Activated naive CD8-positive, alpha-beta T cell (primary cell): ENCODE data around the gene MYO1E.
A peak's percentile ranks its signal among the peaks of the same experiment; 100 is the strongest.
"Not testable (repeated sequence)": the region's sequence is repeated elsewhere in the genome, so short reads cannot be mapped to it uniquely, and the experiment has no call there.

Source experiments
- H3K27ac Mint-ChIP-seq: one replicate; pipeline ENCODE4 v1.8.0; 2021; ENCODE audit warnings: mixed read lengths
- H3K27me3 Mint-ChIP-seq: one replicate; pipeline ENCODE4 v1.8.0; 2021; ENCODE audit warnings: mixed read lengths
- H3K36me3 Mint-ChIP-seq: one replicate; pipeline ENCODE4 v1.8.0; 2021; ENCODE audit warnings: mixed read lengths
- H3K4me1 Mint-ChIP-seq: one replicate; pipeline ENCODE4 v1.8.0; 2021; ENCODE audit warnings: low read depth, mixed read lengths
- H3K4me3 Mint-ChIP-seq: one replicate; pipeline ENCODE4 v1.8.0; 2021; ENCODE audit warnings: mild to moderate bottlenecking, mixed read lengths
- H3K9me3 Mint-ChIP-seq: one replicate; pipeline ENCODE4 v1.8.0; 2021; ENCODE audit warnings: low read depth, mixed read lengths

MYO1E gene

DNA sequence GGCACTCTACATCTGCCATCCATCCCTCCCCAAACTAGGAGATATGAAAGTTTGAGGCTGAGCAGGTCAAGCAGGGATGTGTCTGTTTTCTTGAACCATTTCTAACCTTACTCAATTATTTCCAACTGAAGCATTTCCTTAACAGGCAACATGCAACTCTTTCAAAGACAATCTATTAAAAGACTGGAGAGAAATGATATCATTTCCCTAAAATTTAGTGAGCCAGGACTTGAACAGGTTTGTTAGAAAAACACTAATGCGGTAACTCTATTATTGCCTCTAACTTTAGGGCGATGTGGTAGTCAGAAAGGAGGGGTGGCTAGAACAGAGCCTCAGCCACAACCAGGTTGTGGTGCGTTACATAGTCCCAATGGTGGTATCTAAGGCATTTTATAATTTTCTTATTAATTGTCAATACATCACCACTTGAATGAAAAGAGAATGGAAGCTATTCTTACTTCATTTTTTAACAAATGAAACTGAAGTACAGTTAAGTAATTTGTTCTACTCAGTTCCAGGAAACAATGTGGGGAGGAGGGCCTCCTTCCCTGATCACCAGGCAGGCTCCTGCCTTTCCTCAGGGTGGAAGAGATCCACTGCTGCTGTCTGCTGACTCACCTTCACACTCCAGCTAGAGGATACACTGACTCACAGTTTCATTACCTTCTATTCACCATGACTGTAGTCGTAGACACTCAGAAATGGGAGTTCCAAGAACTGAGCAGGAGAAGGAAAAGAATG lies 22.8 kb downstream of the MYO1E start:
- Mint-ChIP-seq H3K4me3 (peak overlapping the region; percentile 8), H3K27ac (peak overlapping the region; percentile 70), H3K4me1 (peaks cover 35% of the 10 kb centered on the region)

DNA sequence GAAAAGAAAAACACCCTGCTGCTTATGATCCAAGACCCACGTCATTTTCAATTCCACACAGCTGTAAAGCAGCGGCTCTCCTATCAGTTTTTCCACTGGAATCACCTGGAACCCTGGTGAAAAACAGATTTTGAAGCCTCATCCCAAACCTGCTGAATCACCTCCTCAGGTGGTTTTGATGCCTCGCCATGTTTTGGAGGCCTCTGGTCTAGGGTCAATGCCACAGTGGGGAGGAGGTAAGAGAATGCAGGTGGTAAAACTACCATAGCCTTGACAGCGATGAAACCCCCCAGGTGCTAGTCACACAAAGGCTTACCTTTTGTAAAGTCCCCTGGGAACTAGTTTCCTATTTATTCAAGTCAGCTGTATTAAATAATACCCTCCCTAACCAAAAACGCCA lies 24.8 kb downstream of the MYO1E start:
- Mint-ChIP-seq H3K4me3 (no peak overlapping the region), H3K9me3 (peaks cover 1% of the 10 kb centered on the region), H3K36me3 (peaks cover 1% of the 10 kb centered on the region), H3K4me1 (peaks cover 23% of the 10 kb centered on the region), H3K27ac (no peak overlapping the region), H3K27me3 (no peaks in the 10 kb centered on the region)

More for the DNA sequence above, 22.8 kb downstream of the MYO1E start:
- Mint-ChIP-seq H3K9me3 (no peaks in the 10 kb centered on the region), H3K27me3 (no peaks in the 10 kb centered on the region), H3K36me3 (no peaks in the 10 kb centered on the region)

DNA sequence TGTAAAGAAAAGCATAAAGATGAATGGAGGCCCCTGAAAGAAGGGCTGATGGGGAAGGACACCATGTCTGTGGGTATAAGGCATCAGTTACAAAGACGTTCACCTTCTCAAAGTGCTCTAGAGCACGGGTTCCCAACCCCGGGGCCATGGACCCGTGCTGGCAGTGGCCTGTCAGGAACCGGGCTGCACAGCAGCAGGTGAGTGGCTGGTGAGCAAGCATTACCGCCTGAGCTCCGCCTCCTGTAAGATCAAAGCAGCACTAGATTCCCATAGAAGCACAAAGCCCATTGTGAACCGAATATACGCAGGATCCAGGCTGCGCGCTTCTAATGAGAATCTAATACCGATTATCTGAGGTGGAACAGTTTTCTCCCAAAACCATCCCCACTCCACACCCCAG lies 25.7 kb downstream of the MYO1E start:
- Mint-ChIP-seq H3K36me3 (peaks cover 7% of the 10 kb centered on the region), H3K27me3 (peaks cover 1% of the 10 kb centered on the region), H3K9me3 (peaks cover 11% of the 10 kb centered on the region), H3K4me1 (peaks cover 16% of the 10 kb centered on the region), H3K4me3 (no peak overlapping the region), H3K27ac (no peak overlapping the region)

DNA sequence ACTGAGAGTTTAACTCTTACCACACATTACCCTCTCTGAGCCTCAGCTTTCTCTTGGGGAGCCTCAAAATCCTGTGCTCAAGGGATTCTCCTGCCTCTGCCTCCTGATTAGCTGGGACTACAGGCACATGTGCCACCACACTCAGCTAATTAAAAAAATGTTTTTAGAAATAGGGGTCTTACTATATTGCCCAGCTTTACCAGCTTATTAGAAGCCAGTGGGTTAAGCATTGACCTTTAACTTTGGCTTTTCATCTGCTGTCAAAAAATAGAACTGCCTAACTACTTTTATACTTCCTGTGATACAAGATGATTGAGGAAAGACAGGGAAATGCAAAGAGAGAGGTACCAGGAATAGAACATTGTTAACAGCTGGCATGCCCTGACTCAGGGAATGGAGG lies 27.3 kb downstream of the MYO1E start:
- H3K4me3 Mint-ChIP-seq, result no peak overlapping the region
- peaks cover 8% of the 10 kb centered on the region for H3K36me3 Mint-ChIP-seq
- peaks cover 3% of the 10 kb centered on the region for H3K27me3 Mint-ChIP-seq
- H3K4me1 Mint-ChIP-seq, result peaks cover 11% of the 10 kb centered on the region
- H3K27ac Mint-ChIP-seq, result no peak overlapping the region
- peaks cover 12% of the 10 kb centered on the region for H3K9me3 Mint-ChIP-seq

DNA sequence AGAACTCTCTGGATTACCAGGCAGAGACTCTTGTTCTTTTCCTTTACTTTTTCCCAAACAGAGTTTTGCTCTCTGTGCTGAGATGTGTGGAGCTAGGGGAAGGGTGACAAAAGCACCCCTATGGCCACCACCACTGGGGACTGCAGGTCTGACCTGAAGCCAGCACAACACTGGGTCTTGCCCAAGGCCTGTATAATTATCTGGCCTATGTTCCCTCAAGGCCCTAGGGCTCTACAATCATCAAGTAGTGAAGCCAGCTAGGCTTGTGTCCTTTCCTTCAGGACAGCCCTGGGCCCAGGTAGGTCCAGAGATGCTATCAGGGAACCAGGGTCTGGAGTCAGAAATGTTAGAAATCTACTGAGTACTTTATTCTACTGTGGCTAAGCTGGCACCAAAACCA lies 28.4 kb downstream of the MYO1E start:
- H3K27me3 Mint-ChIP-seq, result peaks cover 3% of the 10 kb centered on the region
- peaks cover 8% of the 10 kb centered on the region for H3K36me3 Mint-ChIP-seq
- peaks cover 2% of the 10 kb centered on the region for H3K4me1 Mint-ChIP-seq
- peaks cover 12% of the 10 kb centered on the region for H3K9me3 Mint-ChIP-seq
- H3K4me3 Mint-ChIP-seq, result no peak overlapping the region
- no peak overlapping the region for H3K27ac Mint-ChIP-seq

DNA sequence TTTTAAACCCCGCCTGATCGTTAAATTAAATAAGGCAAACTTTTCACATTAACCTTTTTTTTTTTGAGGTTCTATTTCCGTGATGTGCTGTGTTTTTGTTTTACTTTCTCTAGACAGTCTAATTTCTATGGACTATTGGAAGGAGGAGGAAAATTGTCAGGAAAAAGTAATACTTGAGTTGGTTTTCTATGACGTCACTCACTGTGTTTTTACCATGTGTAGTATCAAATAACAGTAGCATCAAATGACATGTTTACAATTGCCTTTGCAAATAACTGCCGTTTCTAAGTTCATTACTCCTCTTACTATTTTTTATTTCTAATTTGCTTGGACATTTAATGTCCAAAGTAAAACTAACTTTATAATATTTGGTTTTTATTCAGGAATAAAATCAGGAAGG lies 32.3 kb downstream of the MYO1E start:
- peaks cover 8% of the 10 kb centered on the region for H3K36me3 Mint-ChIP-seq
- H3K9me3 Mint-ChIP-seq, result peaks cover 12% of the 10 kb centered on the region
- H3K27me3 Mint-ChIP-seq, result peaks cover 3% of the 10 kb centered on the region
- H3K4me1 Mint-ChIP-seq, result no peaks in the 10 kb centered on the region
- H3K4me3 Mint-ChIP-seq, result no peak overlapping the region
- H3K27ac Mint-ChIP-seq, result no peak overlapping the region

DNA sequence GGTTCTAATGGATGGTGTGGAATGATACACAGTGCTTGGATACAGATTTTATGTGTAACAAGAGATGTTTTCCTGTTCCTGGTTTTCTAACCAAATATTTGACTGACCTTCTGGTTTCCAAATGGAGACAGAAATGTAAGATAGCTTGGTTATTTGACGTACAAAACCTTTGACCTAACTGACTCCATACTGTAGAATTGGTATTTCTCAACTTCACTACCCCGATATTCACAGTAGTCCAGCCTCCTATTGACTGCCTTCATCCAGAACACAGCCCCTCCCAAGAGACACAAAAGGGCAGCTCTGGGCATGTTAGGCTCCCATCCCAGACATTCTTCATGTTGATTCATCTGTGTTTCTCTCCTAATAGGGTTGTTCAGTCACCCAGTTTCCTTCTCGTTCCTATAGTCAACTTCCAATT lies 33.4 kb downstream of the MYO1E start:
- no peak overlapping the region for H3K4me3 Mint-ChIP-seq
- peaks cover 3% of the 10 kb centered on the region for H3K27me3 Mint-ChIP-seq
- H3K4me1 Mint-ChIP-seq, result no peaks in the 10 kb centered on the region
- no peak overlapping the region for H3K27ac Mint-ChIP-seq
- peaks cover 8% of the 10 kb centered on the region for H3K36me3 Mint-ChIP-seq
- H3K9me3 Mint-ChIP-seq, result peaks cover 12% of the 10 kb centered on the region

DNA sequence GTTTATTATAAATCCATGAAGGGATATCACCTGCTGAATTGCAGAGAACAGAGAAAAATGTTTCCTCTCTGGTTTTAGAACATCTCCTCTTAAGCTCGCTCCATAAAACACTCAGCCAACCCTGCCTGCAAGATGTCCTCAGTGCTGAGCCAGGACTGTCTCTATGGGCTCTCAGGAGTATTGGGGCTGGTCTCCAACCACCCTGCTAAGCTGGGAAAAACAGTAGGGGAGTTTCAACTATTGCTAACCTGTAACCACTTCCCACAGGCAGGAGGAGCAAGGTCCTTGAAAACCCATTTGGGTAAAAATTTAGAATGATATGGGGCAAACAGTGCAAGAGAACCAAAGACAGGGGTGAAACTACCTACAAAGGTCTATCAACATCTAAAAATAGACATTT lies 34.3 kb downstream of the MYO1E start:
- Mint-ChIP-seq H3K9me3 (peaks cover 12% of the 10 kb centered on the region), H3K27ac (no peak overlapping the region), H3K4me3 (no peak overlapping the region), H3K4me1 (no peaks in the 10 kb centered on the region), H3K36me3 (peaks cover 8% of the 10 kb centered on the region), H3K27me3 (peaks cover 3% of the 10 kb centered on the region)

DNA sequence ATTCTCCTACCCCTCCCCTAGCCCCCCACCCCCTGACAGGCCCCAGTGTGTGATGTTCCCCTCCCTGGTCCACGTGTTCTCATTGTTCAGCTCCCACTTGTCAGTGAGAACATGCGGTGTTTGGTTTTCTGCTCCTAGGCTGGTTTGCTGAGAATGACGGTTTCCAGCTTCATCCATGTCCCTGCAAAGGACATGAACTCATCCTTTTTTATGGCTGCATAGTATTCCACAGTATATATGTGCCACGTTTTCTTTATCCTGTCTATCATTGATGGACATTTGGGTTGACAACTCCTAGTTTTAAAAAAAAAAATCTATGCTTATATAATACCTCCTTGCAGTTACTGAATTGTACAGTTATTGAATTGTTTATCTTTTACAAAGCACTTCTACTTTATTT lies 35.9 kb downstream of the MYO1E start:
- H3K36me3 Mint-ChIP-seq, H3K4me3 Mint-ChIP-seq, H3K27ac Mint-ChIP-seq, H3K4me1 Mint-ChIP-seq, H3K27me3 Mint-ChIP-seq, H3K9me3 Mint-ChIP-seq: not testable (repeated sequence)

DNA sequence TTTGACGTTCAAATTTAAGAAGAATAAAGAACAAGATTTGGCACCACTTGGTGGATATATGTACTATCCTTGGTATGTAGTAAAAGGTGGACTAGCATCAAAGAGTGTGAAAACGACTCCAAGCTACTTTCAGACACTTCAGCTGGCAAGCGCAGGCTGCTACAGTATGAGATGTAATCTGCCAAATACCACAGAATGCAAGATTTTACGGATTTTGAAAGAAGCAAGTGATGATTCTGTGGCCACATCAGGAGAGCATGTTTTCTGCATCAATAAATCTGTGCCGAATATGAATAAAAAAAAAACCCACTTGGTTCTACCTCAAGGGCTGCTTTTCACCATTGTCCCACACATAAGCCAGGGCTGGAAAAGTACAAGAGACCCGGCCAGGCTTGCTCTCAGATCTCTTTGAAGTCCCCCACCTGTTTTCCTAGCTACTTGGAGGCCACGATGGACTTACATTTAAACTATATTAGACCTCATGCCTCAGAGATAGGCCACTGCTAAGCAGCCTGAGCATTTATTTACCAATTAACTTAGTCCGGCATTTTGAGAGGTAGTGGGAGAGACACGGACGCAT lies 37.4 kb downstream of the MYO1E start:
- Mint-ChIP-seq H3K27me3 (no peaks in the 10 kb centered on the region), H3K27ac (no peak overlapping the region), H3K4me1 (no peaks in the 10 kb centered on the region), H3K9me3 (no peaks in the 10 kb centered on the region), H3K4me3 (no peak overlapping the region), H3K36me3 (no peaks in the 10 kb centered on the region)

DNA sequence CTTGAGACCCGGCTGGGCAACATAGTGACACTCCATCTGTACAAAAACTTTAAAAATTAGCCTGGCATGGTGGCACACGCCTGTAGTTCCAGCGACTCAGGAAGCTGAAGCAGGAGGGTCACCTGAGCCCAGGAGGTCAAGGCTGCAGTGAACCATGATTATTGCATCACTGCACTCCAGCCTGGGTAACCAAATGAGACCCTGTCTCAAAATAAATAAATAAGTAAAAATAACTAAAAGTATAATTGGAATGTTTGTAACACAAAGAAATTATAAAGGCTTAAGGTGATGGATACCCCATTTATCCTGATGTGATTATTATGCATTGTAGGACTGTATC lies 38.6 kb downstream of the MYO1E start:
- H3K36me3 Mint-ChIP-seq, result no peaks in the 10 kb centered on the region
- H3K9me3 Mint-ChIP-seq, result no peaks in the 10 kb centered on the region
- H3K27ac Mint-ChIP-seq, result no peak overlapping the region
- H3K27me3 Mint-ChIP-seq, result peaks cover 2% of the 10 kb centered on the region
- no peak overlapping the region for H3K4me3 Mint-ChIP-seq
- no peaks in the 10 kb centered on the region for H3K4me1 Mint-ChIP-seq

DNA sequence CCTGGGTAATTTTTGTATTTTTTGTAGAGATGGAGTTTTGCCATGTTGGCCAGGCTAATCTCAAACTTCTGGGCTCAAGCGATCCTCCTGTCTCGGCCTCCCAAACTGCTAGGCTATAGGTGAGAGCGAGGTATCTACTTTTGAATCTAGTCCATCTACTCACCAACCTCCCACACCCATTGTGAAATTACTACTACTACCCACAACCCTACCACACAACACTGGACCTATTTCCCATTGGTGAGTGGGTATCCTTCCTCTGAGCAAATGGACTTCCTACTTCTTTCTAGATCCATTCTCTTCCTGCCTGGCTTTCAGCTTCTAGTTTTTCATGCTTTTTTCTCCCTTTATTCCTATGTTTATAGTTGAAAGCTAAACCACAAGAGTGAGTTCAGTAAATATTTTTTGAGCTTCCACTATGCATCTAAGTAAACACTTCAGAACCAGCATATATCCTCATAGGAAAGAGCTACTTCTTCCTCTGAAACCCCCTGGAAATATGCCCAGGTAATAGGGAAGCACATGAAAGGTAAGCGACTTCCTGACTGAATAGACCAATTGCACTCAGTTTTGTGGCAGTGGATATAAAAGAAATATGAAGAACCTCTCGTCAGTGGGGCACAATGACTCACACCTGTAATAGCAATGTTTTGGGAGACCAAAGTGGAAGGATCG lies 39.1 kb downstream of the MYO1E start:
- Mint-ChIP-seq H3K27ac (no peak overlapping the region), H3K4me3 (no peak overlapping the region), H3K4me1 (no peaks in the 10 kb centered on the region), H3K9me3 (no peaks in the 10 kb centered on the region), H3K36me3 (no peaks in the 10 kb centered on the region), H3K27me3 (peaks cover 2% of the 10 kb centered on the region)

DNA sequence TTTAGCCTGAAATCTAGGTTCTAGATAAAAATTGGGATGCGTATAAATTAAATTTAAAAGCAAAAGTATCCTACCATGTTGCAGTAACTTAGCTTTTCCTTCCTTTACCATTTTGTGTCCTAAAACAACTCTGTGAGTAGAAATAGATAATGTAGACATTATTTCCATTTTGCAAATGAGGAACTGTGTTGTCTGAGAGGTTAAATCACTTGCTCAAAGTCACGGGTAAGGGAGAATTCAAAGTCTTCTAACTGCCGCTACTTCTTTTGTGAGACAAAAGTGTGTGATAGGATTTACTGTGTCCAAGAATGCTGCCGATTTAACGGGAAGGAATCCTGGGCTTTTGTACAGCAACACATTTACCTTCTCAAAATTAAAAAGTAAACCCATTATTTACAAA lies 40.7 kb downstream of the MYO1E start:
- Mint-ChIP-seq H3K9me3 (no peaks in the 10 kb centered on the region), H3K4me3 (no peak overlapping the region), H3K36me3 (no peaks in the 10 kb centered on the region), H3K4me1 (peaks cover 6% of the 10 kb centered on the region), H3K27ac (no peak overlapping the region), H3K27me3 (peaks cover 2% of the 10 kb centered on the region)

DNA sequence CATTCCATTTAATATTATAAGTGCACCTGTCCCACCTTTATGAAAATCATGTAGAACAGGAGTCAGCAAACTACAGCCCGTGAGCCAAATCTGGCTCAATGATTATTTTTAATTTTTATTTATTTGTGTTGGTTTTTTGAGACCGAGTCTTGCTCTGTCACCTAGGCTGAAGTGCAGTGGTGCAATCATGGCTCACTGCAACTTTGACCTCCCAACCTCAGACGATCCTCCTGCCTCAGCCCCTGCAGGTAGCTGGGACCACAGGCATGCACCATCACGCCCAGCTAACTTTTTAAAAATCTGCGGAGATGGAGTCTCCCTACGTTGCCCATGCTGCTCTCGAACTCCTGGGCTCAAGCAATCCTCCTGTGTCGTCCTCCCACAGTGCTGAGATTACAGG lies 42.0 kb downstream of the MYO1E start:
- H3K4me3 Mint-ChIP-seq, result no peak overlapping the region
- H3K9me3 Mint-ChIP-seq, result no peaks in the 10 kb centered on the region
- H3K27me3 Mint-ChIP-seq, result peaks cover 2% of the 10 kb centered on the region
- H3K4me1 Mint-ChIP-seq, result peaks cover 6% of the 10 kb centered on the region
- H3K27ac Mint-ChIP-seq, result no peak overlapping the region
- H3K36me3 Mint-ChIP-seq, result no peaks in the 10 kb centered on the region

DNA sequence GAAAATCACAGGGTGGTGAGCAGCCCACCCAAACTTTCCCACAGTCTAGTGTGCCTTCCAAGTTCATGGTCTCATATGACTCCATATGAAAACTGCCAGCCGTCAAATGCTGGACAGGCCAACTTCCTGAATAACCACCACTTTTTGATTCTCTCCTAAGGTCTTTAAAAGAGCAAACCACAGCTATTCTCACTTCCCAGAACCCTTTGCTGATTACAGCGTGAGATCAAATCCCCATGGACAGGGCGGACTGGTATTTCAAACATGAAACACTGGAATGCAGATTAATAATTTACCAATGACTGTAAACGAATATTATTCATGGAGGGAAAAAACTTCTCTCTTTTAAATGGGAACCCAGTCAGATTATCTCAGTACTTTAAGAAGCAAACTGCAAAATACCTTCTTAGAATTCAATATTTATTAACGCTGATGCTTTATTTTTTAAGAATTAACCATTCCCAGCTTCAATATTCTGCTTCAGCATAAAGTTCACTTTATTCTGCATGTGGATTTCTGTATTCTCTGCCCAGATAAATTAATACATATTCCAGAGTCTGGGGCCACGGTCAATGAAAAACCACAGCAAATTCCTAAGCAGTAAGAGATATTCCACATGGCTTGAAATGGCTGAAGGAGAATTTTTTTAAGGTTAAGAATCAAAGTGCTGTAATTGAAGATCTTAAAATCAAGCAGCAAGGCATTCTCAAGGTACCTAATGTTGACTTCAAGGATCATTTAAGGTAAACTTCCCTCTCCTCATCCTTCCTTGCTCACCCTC lies 42.9 kb downstream of the MYO1E start:
- Mint-ChIP-seq H3K36me3 (no peaks in the 10 kb centered on the region), H3K4me1 (peaks cover 6% of the 10 kb centered on the region), H3K27me3 (peaks cover 2% of the 10 kb centered on the region), H3K27ac (no peak overlapping the region), H3K9me3 (no peaks in the 10 kb centered on the region), H3K4me3 (no peak overlapping the region)
